OCI-LY1 (cell line): ENCODE measurements around the gene ASMTL.

Source experiments
- EZH2 ChIP-seq: fragments of 200-600 bp; sonication (generic), shearing (Covaris generic); IDR thresholded peaks from 2 replicates; pipeline ENCODE4 v1.8.0; 2017; ENCODE audit warnings: borderline replicate concordance, mixed run types, mild to moderate bottlenecking, antibody characterized with exemption, low read length, moderate library complexity, mixed read lengths
- TF ChIP-seq, protein P1 (sequence below): fragments of 200-600 bp; sonication (generic), shearing (Covaris generic); IDR thresholded peaks from 2 replicates; pipeline ENCODE4 v1.5.1; 2017; ENCODE audit warnings: mild to moderate bottlenecking, antibody characterized with exemption, low read length, moderate library complexity, mixed read lengths

GRCh38 chrX:1491851-1492349 lies 39.2 kb upstream of the ASMTL start:
- TF ChIP-seq, protein P1, sequence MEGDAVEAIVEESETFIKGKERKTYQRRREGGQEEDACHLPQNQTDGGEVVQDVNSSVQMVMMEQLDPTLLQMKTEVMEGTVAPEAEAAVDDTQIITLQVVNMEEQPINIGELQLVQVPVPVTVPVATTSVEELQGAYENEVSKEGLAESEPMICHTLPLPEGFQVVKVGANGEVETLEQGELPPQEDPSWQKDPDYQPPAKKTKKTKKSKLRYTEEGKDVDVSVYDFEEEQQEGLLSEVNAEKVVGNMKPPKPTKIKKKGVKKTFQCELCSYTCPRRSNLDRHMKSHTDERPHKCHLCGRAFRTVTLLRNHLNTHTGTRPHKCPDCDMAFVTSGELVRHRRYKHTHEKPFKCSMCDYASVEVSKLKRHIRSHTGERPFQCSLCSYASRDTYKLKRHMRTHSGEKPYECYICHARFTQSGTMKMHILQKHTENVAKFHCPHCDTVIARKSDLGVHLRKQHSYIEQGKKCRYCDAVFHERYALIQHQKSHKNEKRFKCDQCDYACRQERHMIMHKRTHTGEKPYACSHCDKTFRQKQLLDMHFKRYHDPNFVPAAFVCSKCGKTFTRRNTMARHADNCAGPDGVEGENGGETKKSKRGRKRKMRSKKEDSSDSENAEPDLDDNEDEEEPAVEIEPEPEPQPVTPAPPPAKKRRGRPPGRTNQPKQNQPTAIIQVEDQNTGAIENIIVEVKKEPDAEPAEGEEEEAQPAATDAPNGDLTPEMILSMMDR = no peak
- no peak for TF ChIP-seq EZH2
